Left cardiac atrium (tissue), 4 donors: Measurements from ENCODE around the gene F2RL1. TPM values are rescaled to one million over a fixed set of nuclear protein-coding genes. Genes with fewer than 3 reads are reported as not detected.
"Not testable (repeated sequence)": the region's sequence is repeated elsewhere in the genome, so short reads cannot be mapped to it uniquely, and the experiment has no call there.

Source experiments
- ATAC-seq, 2 donors: fragments of 200-7000 bp; cut with Tn5 transposase; one replicate each; pipeline ENCODE4 v1.9.1; 2020; ENCODE audit warnings: mild to moderate bottlenecking in 2 of 2, moderate library complexity in 2 of 2
- DNase-seq: peaks from one replicate; pipeline ENCODE4 v3.0.0-alpha.2; 2020
- intact Hi-C, 2 donors: fragments of 100-400 bp; cut with DNase I; formaldehyde crosslinking; loops; one replicate each; pipeline versions ENCODE4 v1.14.1 to v1.15.1; 2022 to 2023
- long read RNA-seq: library from polyadenylated mRNA; unstranded; transcript quantifications from one replicate; pipeline ENCODE4 v2.0.0, GENCODE V29; 2021
- total RNA-seq, 2 donors: library from RNA; stranded (reverse); fragmentation: NEBNext Ultra II Directional; extraction: Animal tissue kit (Norgen Biotek cat#: 25700); gene quantifications; one replicate each; pipeline ENCODE4 v1.2.1, GENCODE V29; 2021
- donor health status: DM: no; HTN: yes; CAD: no.
- donor health status: DM: no; HTN: yes; CAD: no; lungs with severe emphysema.
- donor health status: DM: yes; HTN: yes; CAD: no.
- donor health status: Dilated cardiomyopathy.

F2RL1 gene
- 1 to 10 TPM; 1.7 to 3.9 TPM for total RNA-seq
- long read RNA-seq, transcript F2RL1-201 (2 exons, 2,914 nt) = major isoform, 6 of 6 reads
- long read RNA-seq, partial matches to known transcripts = 0 of 6 reads
- long read RNA-seq, other reads (novel, unspliced or antisense) = 0 of 6 reads

- peak; percentile 76 to 91 for ATAC-seq
- intact Hi-C loops = no loop called here
Measured at GRCh38 chr5:76818844-76819831, at the start of gene F2RL1. Gene F2RL1, plus strand, starts transcription at chr5:76819030. Its CDS starts 153 bp downstream, at chr5:76819183.

DNA sequence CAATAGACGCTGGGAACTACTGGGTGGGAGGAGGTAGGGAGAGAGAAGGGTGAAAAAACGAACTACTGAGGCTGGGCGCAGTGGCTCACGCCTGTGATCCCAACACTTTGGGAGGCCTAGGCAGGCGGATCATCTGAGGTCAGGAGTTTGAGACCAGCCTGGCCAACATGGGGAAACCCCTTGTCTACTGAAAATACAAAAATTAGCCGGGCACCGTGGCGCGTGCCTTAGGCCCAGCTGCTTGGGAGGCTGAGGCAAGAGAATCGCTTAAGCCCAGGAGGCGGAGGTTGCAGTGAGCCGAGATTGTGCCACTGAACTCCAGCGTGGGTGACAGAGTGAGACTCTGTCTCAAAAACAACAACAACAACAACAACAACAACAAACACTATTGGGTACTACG lies 47.8 kb upstream of the F2RL1 start:
- intact Hi-C loops, ATAC-seq, DNase-seq: not testable (repeated sequence)

More at GRCh38 chr5:76818844-76819831, at the start of gene F2RL1:
- DNase-seq = peak; percentile 61

- ATAC-seq = peak in 1 of 2 donors; percentile 85
- intact Hi-C loops = no loop called here
- DNase-seq = no peak
Measured at GRCh38 chr5:76771705-76772405, 47.0 kb upstream of the F2RL1 start.

DNA sequence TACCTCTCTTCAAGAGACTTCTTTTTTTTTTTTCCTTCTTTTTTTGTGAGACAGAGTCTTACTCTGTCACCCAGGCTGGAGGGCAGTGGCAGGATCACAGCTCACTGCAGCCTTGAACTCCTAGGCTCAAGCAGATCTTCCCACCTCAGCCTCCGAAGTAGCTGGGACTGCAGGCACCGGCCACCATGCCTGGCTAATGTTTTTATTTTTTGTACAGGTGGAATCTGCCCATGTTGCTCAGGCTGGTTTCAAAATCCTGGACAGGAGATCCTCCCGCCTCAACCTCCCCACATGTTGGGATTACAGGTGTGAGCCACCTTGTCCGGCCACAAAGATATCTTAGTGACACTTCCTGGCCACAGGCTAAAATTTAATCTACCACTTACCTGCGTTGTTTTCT lies 42.9 kb upstream of the F2RL1 start:
- ATAC-seq (no peak), DNase-seq (no peak)
- intact Hi-C loops = no loop called here

- ATAC-seq (no peak), DNase-seq (no peak)
- intact Hi-C loops = no loop called here
Measured at GRCh38 chr5:76776391-76776790, 42.4 kb upstream of the F2RL1 start.

GRCh38 chr5:76780616-76781015 lies 38.2 kb upstream of the F2RL1 start:
- ATAC-seq, intact Hi-C loops, DNase-seq: not testable (repeated sequence)

- ATAC-seq (no peak), DNase-seq (no peak)
- intact Hi-C loops = no loop called here
Measured at GRCh38 chr5:76781775-76782174, 37.1 kb upstream of the F2RL1 start.

GRCh38 chr5:76782444-76782843 lies 36.4 kb upstream of the F2RL1 start:
- no peak for ATAC-seq
- intact Hi-C loops = no loop called here
- DNase-seq = no peak

DNA sequence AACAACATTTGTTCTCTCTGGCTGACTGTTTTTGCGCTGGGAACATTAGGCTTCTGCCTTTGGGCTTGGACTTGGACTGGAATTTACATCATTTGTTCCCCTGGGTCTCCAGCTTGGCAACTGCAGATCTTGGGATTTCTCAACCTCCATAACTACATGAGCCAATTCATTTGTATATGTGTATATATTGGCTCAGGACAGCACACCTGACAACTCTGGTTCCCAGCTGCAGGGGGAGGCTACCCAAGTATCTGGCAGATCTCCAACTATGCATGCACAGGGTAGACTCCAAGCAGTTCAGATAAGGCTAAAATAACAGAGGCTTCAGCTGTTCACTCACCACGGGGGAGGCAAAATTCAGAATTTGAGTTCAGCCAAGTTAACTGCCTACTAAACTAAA lies 31.6 kb upstream of the F2RL1 start:
- intact Hi-C loops = no loop called here
- peak; percentile 65 for DNase-seq
- peak; percentile 84 to 92 for ATAC-seq

DNA sequence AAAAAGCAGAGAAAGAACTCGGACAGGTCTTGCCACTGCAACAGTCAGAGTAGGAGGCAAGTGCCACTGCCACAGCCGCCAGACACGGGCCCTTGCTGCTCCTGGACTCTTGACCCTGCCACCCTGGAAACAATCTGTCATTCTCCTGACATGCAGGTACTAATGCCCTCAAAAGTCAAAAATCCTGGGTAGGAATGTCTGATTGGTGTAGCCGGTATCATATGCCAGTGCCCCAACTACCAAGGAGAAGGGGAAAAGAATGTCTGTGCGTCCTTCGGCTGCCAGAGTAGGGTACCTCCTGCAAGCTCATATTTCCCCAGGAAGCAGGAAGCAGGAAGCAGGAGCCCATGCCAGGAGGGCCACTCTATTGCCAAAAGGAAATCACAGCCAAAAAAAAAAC lies 30.5 kb upstream of the F2RL1 start:
- DNase-seq (peak; percentile 32), ATAC-seq (no peak)
- intact Hi-C loops = no loop called here

GRCh38 chr5:76789275-76789674 lies 29.6 kb upstream of the F2RL1 start:
- DNase-seq, ATAC-seq, intact Hi-C loops: not testable (repeated sequence)

- ATAC-seq (peak in 1 of 2 donors; percentile 15), DNase-seq (peak; percentile 40)
- intact Hi-C loops = no loop called here
Measured at GRCh38 chr5:76789991-76790581, 28.7 kb upstream of the F2RL1 start.

GRCh38 chr5:76790632-76791290 lies 28.1 kb upstream of the F2RL1 start:
- intact Hi-C loops = no loop called here
- DNase-seq = peak; percentile 35
- ATAC-seq = peak; percentile 66 to 82

DNA sequence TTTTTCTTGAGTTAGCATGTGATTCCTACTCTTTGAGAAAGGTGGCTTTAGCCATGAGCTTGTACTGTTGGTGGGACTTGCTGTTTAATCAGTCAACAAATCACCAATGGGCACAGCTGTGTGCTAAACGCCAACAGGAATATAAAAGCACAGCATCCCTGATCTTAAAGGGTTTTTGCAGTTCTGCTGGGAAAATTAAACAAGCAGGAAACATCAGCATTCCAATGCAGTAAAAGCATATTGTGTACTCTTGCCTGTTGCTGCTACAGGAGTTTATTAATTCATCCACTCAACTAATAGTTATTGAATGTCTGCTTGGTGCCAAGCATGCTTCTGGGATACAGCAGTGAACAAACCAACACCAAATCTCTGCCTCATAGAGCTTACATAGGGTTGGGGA lies 27.4 kb upstream of the F2RL1 start:
- DNase-seq (no peak), ATAC-seq (no peak)
- intact Hi-C loops = no loop called here

DNA sequence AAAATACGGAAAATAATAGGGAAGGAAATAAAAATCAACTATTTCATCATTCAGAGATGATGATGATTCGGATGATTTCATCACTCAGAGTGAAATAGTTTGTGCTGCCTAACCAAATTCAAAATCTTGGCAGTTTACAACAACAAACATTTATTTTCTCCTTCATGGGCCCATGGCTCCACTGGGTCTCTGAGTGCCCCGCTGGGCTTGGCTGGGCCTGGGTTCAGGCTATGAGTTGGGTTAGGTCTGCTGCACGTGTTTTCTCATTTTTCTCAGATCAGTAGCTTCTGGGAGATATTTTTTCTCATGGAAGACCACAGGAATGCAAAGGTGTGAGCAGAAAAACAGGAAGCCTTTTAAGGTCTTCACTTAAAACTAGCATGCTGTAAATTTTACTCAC lies 24.0 kb upstream of the F2RL1 start:
- DNase-seq = no peak
- ATAC-seq = no peak
- intact Hi-C loops = no loop called here

GRCh38 chr5:76799588-76799987 lies 19.2 kb upstream of the F2RL1 start:
- intact Hi-C loops = no loop called here
- DNase-seq (no peak), ATAC-seq (no peak)

DNA sequence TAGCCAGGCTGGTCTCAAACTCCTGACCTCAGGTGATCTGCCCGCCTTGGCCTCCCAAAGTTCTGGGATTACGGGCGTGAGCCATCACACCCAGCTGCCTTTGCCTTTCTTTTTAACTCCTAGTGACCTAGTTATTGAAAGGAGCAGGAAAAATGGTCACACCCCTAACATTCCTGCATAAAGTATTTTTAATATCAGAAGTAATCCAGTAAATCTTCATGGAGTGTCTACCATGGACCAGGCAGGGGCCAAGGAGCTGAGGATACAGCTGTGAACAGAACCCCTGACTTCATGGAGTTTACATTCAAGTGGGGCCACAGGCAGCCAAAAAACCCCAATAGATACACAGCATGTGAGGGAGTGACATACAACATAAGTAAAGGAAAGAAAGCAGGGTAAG lies 18.3 kb upstream of the F2RL1 start:
- intact Hi-C loops = no loop called here
- ATAC-seq (no peak), DNase-seq (no peak)

- peak; percentile 78 for DNase-seq
- intact Hi-C loops = no loop called here
- peak; percentile 71 to 88 for ATAC-seq
Measured at GRCh38 chr5:76801159-76801802, 17.5 kb upstream of the F2RL1 start.

DNA sequence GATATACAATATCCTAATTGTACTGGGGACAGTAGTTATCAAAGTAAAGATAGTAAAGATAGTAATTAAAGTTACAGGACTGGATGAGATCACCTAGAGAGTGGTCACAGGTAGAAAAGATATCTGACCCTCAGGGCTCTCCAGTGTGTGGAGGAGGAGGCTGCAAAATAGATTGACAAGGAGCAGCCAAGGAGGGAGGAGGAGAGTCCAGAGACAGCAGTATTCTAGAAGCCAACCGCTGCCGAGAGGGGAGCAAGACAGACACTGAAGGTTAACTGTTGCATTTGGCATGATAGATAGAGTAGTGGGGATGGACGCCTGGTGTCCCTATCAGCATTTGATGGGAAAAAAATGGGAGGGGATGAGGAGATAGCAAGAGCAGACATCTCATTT lies 17.0 kb upstream of the F2RL1 start:
- DNase-seq (no peak), ATAC-seq (peak; percentile 23 to 47)
- intact Hi-C loops = no loop called here
